Stimulated activated CD8-positive, alpha-beta memory T cell treated with anti-CD3 and anti-CD28 coated beads, Interleukin-15, amount 100 ng/mL, for 1 hour (primary cell): ENCODE results near the gene EFCAB8.

Source experiments
- DNase-seq: peaks from one replicate; pipeline ENCODE4 v3.0.0-alpha.2; 2020; ENCODE audit warnings: low read depth

EFCAB8 gene

GRCh38 chr20:32986331-32986966 lies 127.7 kb downstream of the EFCAB8 start:
- DNase-seq: no peak

GRCh38 chr20:32987044-32987825 lies 128.5 kb downstream of the EFCAB8 start:
- DNase-seq: no peak

- no peak for DNase-seq
Observed at GRCh38 chr20:32988008-32988407, 129.3 kb downstream of the EFCAB8 start.

- DNase-seq: no peak
Observed at GRCh38 chr20:32989507-32990283, 131.0 kb downstream of the EFCAB8 start.

GRCh38 chr20:32990426-32990825 lies 131.7 kb downstream of the EFCAB8 start:
- DNase-seq: no peak

GRCh38 chr20:32991383-32991782 lies 132.7 kb downstream of the EFCAB8 start:
- no peak for DNase-seq

GRCh38 chr20:32991792-32992641 lies 133.3 kb downstream of the EFCAB8 start:
- no peak for DNase-seq

GRCh38 chr20:32993496-32994050 lies 134.8 kb downstream of the EFCAB8 start:
- DNase-seq: no peak

GRCh38 chr20:32995802-32996201 lies 137.1 kb downstream of the EFCAB8 start:
- DNase-seq: no peak

- no peak for DNase-seq
Observed at GRCh38 chr20:32997431-32997830, 138.7 kb downstream of the EFCAB8 start.

GRCh38 chr20:32999603-33000250 lies 141.0 kb downstream of the EFCAB8 start:
- no peak for DNase-seq

GRCh38 chr20:33000802-33001466 lies 142.2 kb downstream of the EFCAB8 start:
- DNase-seq: no peak

- DNase-seq: no peak
Observed at GRCh38 chr20:33002087-33002808, 143.5 kb downstream of the EFCAB8 start.

- DNase-seq: no peak
Observed at GRCh38 chr20:33004141-33004751, 145.5 kb downstream of the EFCAB8 start, which contains the start of gene SUN5. TSS of gene SUN5 (minus strand) at chr20:33004433. CDS start at chr20:33004340, 93 bp downstream.

GRCh38 chr20:33005132-33005566 lies 146.4 kb downstream of the EFCAB8 start:
- DNase-seq: no peak

- DNase-seq: no peak
Observed at GRCh38 chr20:33005908-33006775, 147.4 kb downstream of the EFCAB8 start.

- DNase-seq: no peak
Observed at GRCh38 chr20:33006776-33007375, 148.2 kb downstream of the EFCAB8 start.
